ENCODE data around the gene LHFPL6.

- TF ChIP-seq CTCF (conservative IDR thresholded peaks at IDR 0.05) (no peak), EZH2 (IDR thresholded peaks at IDR 0.05; ENCODE audit: low read depth) (no peak)
These were observed 27.3 kb downstream of the LHFPL6 start for GRCh38 chr13:39575641-39576238.

All from PC-9 (cell line).